Kidney epithelial cell (primary cell): Measurements from ENCODE around the gene ACTN3. TPM values are rescaled to one million over a fixed set of nuclear protein-coding genes. Genes with fewer than 3 reads are reported as not detected.
"Not testable (repeated sequence)": the region's sequence is repeated elsewhere in the genome, so short reads cannot be mapped to it uniquely, and the experiment has no call there.

Source experiments
- DNase-seq: peaks from one replicate; pipeline ENCODE4 v3.0.0-alpha.2; 2010; ENCODE audit warnings: low read depth
- H3K27me3 ChIP-seq: 2 replicates; pipeline ENCODE4 v1.6.0; 2011; ENCODE audit warnings: low read length; ENCODE audit not compliant: control insufficient read depth, insufficient read depth
- H3K36me3 ChIP-seq: 2 replicates; pipeline ENCODE4 v1.5.1; 2011; ENCODE audit warnings: low read length; ENCODE audit not compliant: control insufficient read depth, insufficient read depth
- H3K4me3 ChIP-seq: 2 replicates; pipeline ENCODE4 v1.5.1; 2011; ENCODE audit warnings: low read depth, mild to moderate bottlenecking, control low read depth, low read length
- CTCF ChIP-seq: IDR thresholded peaks from 2 replicates; pipeline ENCODE4 v1.5.1; 2011; ENCODE audit warnings: mild to moderate bottlenecking, moderate library complexity, low read length, control low read depth, inconsistent platforms; ENCODE audit not compliant: insufficient read depth, poor library complexity, severe bottlenecking
- total RNA-seq: library from RNA; depleted of rRNA; stranded (reverse); fragments of >200 nt; gene quantifications from 2 replicates; pipeline ENCODE4 v1.2.3, GENCODE V29; 2015

The ACTN3 gene
- total RNA-seq, 1 donor from 2014 or later: not detected

GRCh38 chr11:66604155-66604554 lies 57.5 kb downstream of the ACTN3 start:
- peaks cover 1% of the 10 kb centered on the region for H3K36me3 ChIP-seq
- H3K4me3 ChIP-seq: no peak overlapping the region
- DNase-seq: no peak
- H3K27me3 ChIP-seq: no peaks in the 10 kb centered on the region
- no peak for TF ChIP-seq CTCF

- not testable (repeated sequence) for H3K4me3 ChIP-seq, H3K36me3 ChIP-seq, H3K27me3 ChIP-seq, DNase-seq
These were observed 59.9 kb downstream of the ACTN3 start for GRCh38 chr11:66606608-66607007.

- Histone ChIP-seq H3K4me3 (no peak overlapping the region), H3K27me3 (no peaks in the 10 kb centered on the region), H3K36me3 (no peaks in the 10 kb centered on the region)
- DNase-seq: no peak
- no peak for TF ChIP-seq CTCF
These were observed 60.6 kb downstream of the ACTN3 start for GRCh38 chr11:66607126-66607834.

- TF ChIP-seq CTCF: no peak
- H3K27me3 ChIP-seq: no peaks in the 10 kb centered on the region
- H3K4me3 ChIP-seq: no peak overlapping the region
- H3K36me3 ChIP-seq: no peaks in the 10 kb centered on the region
- DNase-seq: no peak
These were observed 63.3 kb downstream of the ACTN3 start for GRCh38 chr11:66609721-66610617.

GRCh38 chr11:66612458-66612857 lies 65.8 kb downstream of the ACTN3 start:
- no peak for DNase-seq
- TF ChIP-seq CTCF: no peak
- Histone ChIP-seq H3K4me3 (no peak overlapping the region), H3K27me3 (no peaks in the 10 kb centered on the region), H3K36me3 (no peaks in the 10 kb centered on the region)

Other genes with a start within 250 kb of the ACTN3 start
- gene CD248, start 229.9 kb upstream of the ACTN3 start, total RNA-seq: 0.07 and 0.17 TPM in 2 replicates
- 3.1 and 3.8 TPM in 2 replicates for gene RIN1, start 210.5 kb upstream of the ACTN3 start, total RNA-seq
- 84.9 and 86.5 TPM in 2 replicates for gene BRMS1, start 201.8 kb upstream of the ACTN3 start, total RNA-seq
- gene B4GAT1, start 199.3 kb upstream of the ACTN3 start, total RNA-seq: 20.3 and 20.4 TPM in 2 replicates
- 5.5 and 7.7 TPM in 2 replicates for gene SLC29A2, start 175.1 kb upstream of the ACTN3 start, total RNA-seq
- gene NPAS4, start 125.9 kb upstream of the ACTN3 start, total RNA-seq: not detected in 2 replicates
- gene MRPL11, start 108.1 kb upstream of the ACTN3 start, total RNA-seq: 54.8 and 62.6 TPM in 2 replicates
- gene PELI3, start 80.0 kb upstream of the ACTN3 start, total RNA-seq: 2.3 and 5.0 TPM in 2 replicates
- 84.6 and 108 TPM in 2 replicates for gene DPP3, start 66.5 kb upstream of the ACTN3 start, total RNA-seq
- 31.7 and 39.6 TPM in 2 replicates for gene BBS1, start 36.3 kb upstream of the ACTN3 start, total RNA-seq
- gene ZDHHC24, start 855 bp upstream of the ACTN3 start, total RNA-seq: 22.0 and 22.4 TPM in 2 replicates
- 21.0 and 25.1 TPM in 2 replicates for gene CTSF, start 21.7 kb downstream of the ACTN3 start, total RNA-seq
- gene CCDC87, start 46.2 kb downstream of the ACTN3 start, total RNA-seq: 0.58 and 0.75 TPM in 2 replicates
- gene CCS, start 46.3 kb downstream of the ACTN3 start, total RNA-seq: 20.6 and 21.8 TPM in 2 replicates
- gene RBM14, start 69.7 kb downstream of the ACTN3 start, total RNA-seq: 49.9 and 64.6 TPM in 2 replicates
- 168 and 174 TPM in 2 replicates for gene RBM4, start 91.8 kb downstream of the ACTN3 start, total RNA-seq
- gene RBM4B, start 131.0 kb downstream of the ACTN3 start, total RNA-seq: 17.4 and 17.8 TPM in 2 replicates
- 79.4 and 99.9 TPM in 2 replicates for gene SPTBN2, start 182.3 kb downstream of the ACTN3 start, total RNA-seq